CD4-positive, alpha-beta T cell (primary cell): ENCODE results near the gene B3GALNT1. TPM values are rescaled to one million over a fixed set of nuclear protein-coding genes. Genes with fewer than 3 reads are reported as not detected.
"Not testable (repeated sequence)": the region's sequence is repeated elsewhere in the genome, so short reads cannot be mapped to it uniquely, and the experiment has no call there.

Experiments used
- ATAC-seq: fragments of 200-7000 bp; cut with Tn5 transposase; one replicate; pipeline ENCODE4 v1.10.0; 2022; ENCODE audit warnings: mild to moderate bottlenecking; ENCODE audit not compliant: poor library complexity
- CTCF ChIA-PET: fragments of 350-600 bp; sonication (Branson Sonifier 250); formaldehyde crosslinking; loops from one replicate; lab custom pipeline; 2021; ENCODE audit warnings: antibody characterized with exemption, inconsistent platforms; lab: Charles Lee
- POLR2A ChIA-PET: fragments of 350-600 bp; sonication (Branson Sonifier 250); formaldehyde crosslinking; loops from one replicate; lab custom pipeline; 2021; ENCODE audit warnings: antibody characterized with exemption, inconsistent platforms; lab: Charles Lee
- DNase-seq, 14 experiments: peaks; one replicate each; pipeline ENCODE4 v3.0.0-alpha.2; 2013 to 2020; ENCODE audit warnings: mixed read lengths in 2 of 14
- H3K27ac ChIP-seq, 2 donors: one replicate each; pipeline versions ENCODE4 v1.5.1 to v1.7.0; 2013; ENCODE audit warnings: low read length in 2 of 2, low read depth in 1 of 2, mild to moderate bottlenecking in 1 of 2
- H3K27me3 ChIP-seq, 2 experiments: 1 replicate in 1 of 2; 2 replicates in 1 of 2; pipeline versions ENCODE4 v1.6.1 to v1.7.0; 2013; ENCODE audit warnings: low read length in 2 of 2, control low read depth in 1 of 2, mild to moderate bottlenecking in 1 of 2, moderate library complexity in 1 of 2; ENCODE audit not compliant: insufficient read depth in 2 of 2, control insufficient read depth in 1 of 2
- H3K36me3 ChIP-seq: one replicate; pipeline ENCODE4 v1.6.1; 2013; ENCODE audit warnings: low read length, control low read depth; ENCODE audit not compliant: insufficient read depth
- H3K4me1 ChIP-seq: one replicate; pipeline ENCODE4 v1.6.1; 2013; ENCODE audit warnings: low read length, control low read depth; ENCODE audit not compliant: insufficient read depth
- H3K4me3 ChIP-seq: one replicate; pipeline ENCODE4 v1.5.1; 2013; ENCODE audit warnings: mild to moderate bottlenecking, low read length, moderate library complexity
- H3K9me3 ChIP-seq, 2 experiments: 1 replicate in 1 of 2; 2 replicates in 1 of 2; pipeline versions ENCODE4 v1.6.1 to v1.7.0; 2013; ENCODE audit warnings: low read length in 2 of 2, mild to moderate bottlenecking in 2 of 2, control low read depth in 1 of 2, moderate library complexity in 1 of 2; ENCODE audit not compliant: control insufficient read depth in 1 of 2, insufficient read depth in 1 of 2
- H3K27ac Mint-ChIP-seq: one replicate; pipeline ENCODE4 v1.8.0; 2020; ENCODE audit warnings: mixed read lengths
- H3K27me3 Mint-ChIP-seq: one replicate; pipeline ENCODE4 v1.8.0; 2021; ENCODE audit warnings: mixed read lengths
- H3K36me3 Mint-ChIP-seq: one replicate; pipeline ENCODE4 v1.8.0; 2021; ENCODE audit warnings: low read depth, mixed read lengths
- H3K4me1 Mint-ChIP-seq: one replicate; pipeline ENCODE4 v1.8.0; 2021; ENCODE audit warnings: low read depth, mixed read lengths
- H3K4me3 Mint-ChIP-seq: one replicate; pipeline ENCODE4 v1.8.0; 2020; ENCODE audit warnings: mild to moderate bottlenecking, mixed read lengths
- H3K9me3 Mint-ChIP-seq: one replicate; pipeline ENCODE4 v1.8.0; 2020; ENCODE audit warnings: mixed read lengths
- intact Hi-C, 2 experiments: fragments of 100-400 bp; cut with DNase I in 1 of 2; cut with micrococcal nuclease in 1 of 2; formaldehyde crosslinking; loops; one replicate each; pipeline versions ENCODE4 v1.15.1 to v1.9.0; 2023 to 2025; cut with DNase I, micrococcal nuclease
- total RNA-seq, 174 experiments: library from RNA in 2 of 174; stranded (reverse) in 2 of 174; gene quantifications; one replicate each; pipeline ENCODE4 v1.2.3 and lab custom pipeline; 2021 to 2026
- TF ChIP-seq, protein P1 (sequence below): fragments of 200-600 bp; IDR thresholded peaks from one replicate; pipeline ENCODE4 v1.8.0; 2022; ENCODE audit warnings: antibody characterized with exemption, mild to moderate bottlenecking

Gene B3GALNT1
- total RNA-seq, 2 experiments from 2014 or later = 0.20 to 0.33 TPM

GRCh38 chr3:161042023-161042501, 63.1 kb downstream of the B3GALNT1 start:
- Mint-ChIP-seq H3K27ac (no peak overlapping the region), H3K4me3 (no peak overlapping the region), H3K36me3 (peaks cover 6% of the 10 kb centered on the region), H3K4me1 (no peaks in the 10 kb centered on the region), H3K27me3 (no peaks in the 10 kb centered on the region), H3K9me3 (peaks cover 12% of the 10 kb centered on the region)
- POLR2A ChIA-PET = no interaction called here
- no peak overlapping the region for H3K4me3 ChIP-seq
- TF ChIP-seq, protein P1, sequence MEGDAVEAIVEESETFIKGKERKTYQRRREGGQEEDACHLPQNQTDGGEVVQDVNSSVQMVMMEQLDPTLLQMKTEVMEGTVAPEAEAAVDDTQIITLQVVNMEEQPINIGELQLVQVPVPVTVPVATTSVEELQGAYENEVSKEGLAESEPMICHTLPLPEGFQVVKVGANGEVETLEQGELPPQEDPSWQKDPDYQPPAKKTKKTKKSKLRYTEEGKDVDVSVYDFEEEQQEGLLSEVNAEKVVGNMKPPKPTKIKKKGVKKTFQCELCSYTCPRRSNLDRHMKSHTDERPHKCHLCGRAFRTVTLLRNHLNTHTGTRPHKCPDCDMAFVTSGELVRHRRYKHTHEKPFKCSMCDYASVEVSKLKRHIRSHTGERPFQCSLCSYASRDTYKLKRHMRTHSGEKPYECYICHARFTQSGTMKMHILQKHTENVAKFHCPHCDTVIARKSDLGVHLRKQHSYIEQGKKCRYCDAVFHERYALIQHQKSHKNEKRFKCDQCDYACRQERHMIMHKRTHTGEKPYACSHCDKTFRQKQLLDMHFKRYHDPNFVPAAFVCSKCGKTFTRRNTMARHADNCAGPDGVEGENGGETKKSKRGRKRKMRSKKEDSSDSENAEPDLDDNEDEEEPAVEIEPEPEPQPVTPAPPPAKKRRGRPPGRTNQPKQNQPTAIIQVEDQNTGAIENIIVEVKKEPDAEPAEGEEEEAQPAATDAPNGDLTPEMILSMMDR = no peak
- DNase-seq (no peak), ATAC-seq (no peak)
- H3K27ac ChIP-seq = no peak overlapping the region
- intact Hi-C loops = no loop called here
- no peaks in the 10 kb centered on the region for H3K4me1 ChIP-seq
- H3K27me3 ChIP-seq = no peaks in the 10 kb centered on the region
- CTCF ChIA-PET = interaction anchor here (0.6 kb wide), 1 partner anchor 749 kb away, joined by 4 read pairs; no protein-coding TSS in a partner anchor
- no peaks in the 10 kb centered on the region for H3K36me3 ChIP-seq
- H3K9me3 ChIP-seq = peaks cover 0 to 19% of the 10 kb centered on the region in 2 experiments

DNA sequence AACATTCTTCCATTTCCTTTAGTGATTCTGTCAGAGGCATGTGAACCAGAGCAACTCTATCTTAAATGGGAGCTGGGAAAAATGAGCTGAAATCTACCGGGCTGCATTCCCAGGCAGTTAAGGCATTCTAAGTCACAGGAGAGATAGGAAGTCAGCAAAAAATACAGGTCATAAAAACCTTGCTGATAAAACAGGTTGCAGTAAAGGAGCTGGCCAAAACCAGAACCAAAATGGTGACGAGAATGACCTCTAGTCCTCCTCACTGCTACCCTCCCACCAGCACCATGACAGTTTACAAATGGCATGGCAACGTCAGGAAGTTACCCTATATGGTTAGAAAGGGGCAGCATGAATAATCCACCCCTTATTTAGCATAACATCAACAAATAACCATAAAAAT, 66.4 kb downstream of the B3GALNT1 start:
- Mint-ChIP-seq H3K27me3 (no peaks in the 10 kb centered on the region), H3K27ac (no peak overlapping the region), H3K4me1 (peaks cover 9% of the 10 kb centered on the region), H3K9me3 (peaks cover 19% of the 10 kb centered on the region), H3K4me3 (no peak overlapping the region), H3K36me3 (peaks cover 6% of the 10 kb centered on the region)
- H3K27me3 ChIP-seq = no peaks in the 10 kb centered on the region
- H3K27ac ChIP-seq = no peak overlapping the region
- intact Hi-C loops = no loop called here
- POLR2A ChIA-PET = no interaction called here
- H3K4me3 ChIP-seq = no peak overlapping the region
- no peak for DNase-seq
- CTCF ChIA-PET = no interaction called here
- no peak for ATAC-seq
- peaks cover 0 to 14% of the 10 kb centered on the region in 2 experiments for H3K9me3 ChIP-seq
- H3K36me3 ChIP-seq = no peaks in the 10 kb centered on the region
- TF ChIP-seq, protein P1 = no peak
- no peaks in the 10 kb centered on the region for H3K4me1 ChIP-seq

- DNase-seq (peak in 3 of 14 experiments; percentile 8 to 50 (median 32)), ATAC-seq (no peak)
- Mint-ChIP-seq H3K27me3 (no peaks in the 10 kb centered on the region), H3K36me3 (no peaks in the 10 kb centered on the region), H3K4me1 (peaks cover 9% of the 10 kb centered on the region), H3K4me3 (no peak overlapping the region), H3K9me3 (peaks cover 14% of the 10 kb centered on the region), H3K27ac (no peak overlapping the region)
- Histone ChIP-seq H3K9me3 (peaks cover 0 to 8% of the 10 kb centered on the region in 2 experiments), H3K4me1 (no peaks in the 10 kb centered on the region), H3K36me3 (no peaks in the 10 kb centered on the region), H3K27ac (no peak overlapping the region), H3K4me3 (no peak overlapping the region), H3K27me3 (no peaks in the 10 kb centered on the region)
- CTCF ChIA-PET = no interaction called here
- POLR2A ChIA-PET = interaction anchor here (0.7 kb wide), 1 partner anchor 9 kb away, joined by 4 read pairs; no protein-coding TSS in a partner anchor
- TF ChIP-seq, protein P1 = no peak
- intact Hi-C loops = no loop called here
Measured at GRCh38 chr3:161035711-161036110, 69.4 kb downstream of the B3GALNT1 start.

GRCh38 chr3:161034913-161035550, 70.1 kb downstream of the B3GALNT1 start:
- peak in 2 of 14 experiments; percentile 40 to 48 for DNase-seq
- POLR2A ChIA-PET = interaction anchor here (0.7 kb wide), 1 partner anchor 8 kb away, joined by 4 read pairs; no protein-coding TSS in a partner anchor
- intact Hi-C loops, H3K9me3 ChIP-seq, CTCF ChIA-PET, H3K27ac ChIP-seq, H3K4me1 Mint-ChIP-seq, H3K4me3 ChIP-seq, H3K4me3 Mint-ChIP-seq, H3K4me1 ChIP-seq, ATAC-seq, H3K36me3 ChIP-seq, H3K36me3 Mint-ChIP-seq, H3K27me3 Mint-ChIP-seq, H3K27ac Mint-ChIP-seq, H3K27me3 ChIP-seq: not testable (repeated sequence)
- H3K9me3 Mint-ChIP-seq = peaks cover 13% of the 10 kb centered on the region
